Activated T-cell treated with anti-CD3 and anti-CD28 coated beads for 48 hours (primary cell): ENCODE data around the gene FAT1.

Experiments used
- DNase-seq: peaks from one replicate; pipeline ENCODE4 v3.0.0-alpha.2; 2020; ENCODE audit warnings: low read depth

The FAT1 gene

DNA sequence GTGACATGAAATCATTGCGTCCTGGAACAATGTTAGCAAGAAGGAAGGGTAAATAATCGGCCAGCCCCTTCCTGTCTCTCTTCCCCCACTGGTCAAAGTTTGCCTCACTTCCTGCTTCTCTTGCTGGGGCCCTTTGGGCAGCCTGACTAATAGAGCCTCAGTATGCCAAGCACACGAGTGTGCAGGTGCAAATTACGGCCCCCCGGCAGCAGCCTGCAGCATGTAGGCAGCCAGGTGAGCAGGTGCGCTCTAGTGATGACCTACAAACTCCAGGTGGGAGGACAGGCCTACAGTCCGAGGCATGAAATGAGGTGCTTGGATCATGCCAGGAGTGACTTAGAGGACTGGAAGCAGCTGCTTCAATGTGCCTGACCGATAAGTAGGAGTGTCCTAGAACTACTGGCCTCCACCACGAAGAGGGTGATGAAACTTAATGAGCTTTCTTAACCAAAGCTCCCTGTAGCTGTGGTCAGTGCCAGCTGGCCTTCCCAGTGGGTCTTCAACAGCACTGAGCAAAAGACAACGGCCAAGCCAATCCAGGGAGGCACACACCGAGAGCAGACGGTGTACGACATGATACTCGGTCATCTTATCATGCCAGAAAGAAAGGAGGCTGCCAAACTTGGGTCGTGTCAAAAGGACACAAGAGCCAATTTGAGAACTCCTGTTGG, 26.1 kb upstream of the FAT1 start:
- DNase-seq, result no peak

- no peak for DNase-seq
These were observed 22.9 kb upstream of the FAT1 start for GRCh38 chr4:186746581-186746980.

GRCh38 chr4:186743261-186743660, 19.6 kb upstream of the FAT1 start:
- no peak for DNase-seq

GRCh38 chr4:186740822-186741221, 17.2 kb upstream of the FAT1 start:
- DNase-seq, result no peak

DNA sequence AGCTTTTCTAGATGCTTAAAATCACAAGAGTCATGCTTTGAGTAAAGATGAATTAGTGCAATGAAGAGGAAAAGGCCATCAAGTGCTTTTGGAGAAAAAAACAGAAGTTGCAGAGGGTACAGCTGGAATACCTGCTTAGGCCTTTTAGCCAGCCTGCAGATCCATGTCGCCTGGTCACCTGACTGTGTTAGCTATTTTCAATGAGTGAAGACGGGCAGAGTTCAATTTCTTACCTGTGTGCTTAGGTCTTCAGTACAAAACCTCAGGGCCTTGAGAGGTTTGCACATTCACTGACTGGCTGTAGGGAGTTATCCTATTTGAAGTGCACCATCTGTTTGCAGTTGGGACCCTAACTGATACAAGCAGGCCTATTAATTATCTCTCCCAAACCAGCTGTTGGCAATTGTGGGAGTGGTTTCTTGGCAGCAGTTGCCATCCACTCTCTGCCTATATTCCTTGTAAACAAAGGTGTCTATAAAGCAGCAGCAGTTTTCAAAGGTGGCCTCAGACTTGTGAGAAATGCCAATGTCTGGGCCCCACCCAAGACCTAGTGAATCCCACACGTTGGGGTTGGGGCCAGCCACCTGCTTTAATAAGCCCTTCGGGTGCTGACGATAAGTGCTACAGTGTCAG, 16.3 kb upstream of the FAT1 start:
- no peak for DNase-seq

DNA sequence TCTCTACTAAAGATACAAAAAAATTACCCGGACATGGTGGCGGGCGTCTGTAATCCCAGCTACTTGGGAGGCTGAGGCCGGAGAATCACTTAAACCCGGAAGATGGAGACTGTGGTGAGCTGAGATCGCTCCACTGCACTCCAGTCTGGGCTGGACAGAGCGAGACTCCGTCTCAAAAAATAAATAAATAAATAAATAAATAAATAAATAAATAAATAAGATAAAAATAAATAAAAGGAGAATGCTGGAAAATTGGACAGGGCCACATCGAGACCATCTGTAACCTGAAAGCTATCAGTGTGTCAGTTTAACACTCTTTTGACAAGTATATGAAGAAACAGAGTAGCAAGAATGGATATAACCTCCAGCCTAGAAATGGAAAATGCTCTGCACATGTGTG, 15.7 kb upstream of the FAT1 start:
- DNase-seq, result no peak

DNA sequence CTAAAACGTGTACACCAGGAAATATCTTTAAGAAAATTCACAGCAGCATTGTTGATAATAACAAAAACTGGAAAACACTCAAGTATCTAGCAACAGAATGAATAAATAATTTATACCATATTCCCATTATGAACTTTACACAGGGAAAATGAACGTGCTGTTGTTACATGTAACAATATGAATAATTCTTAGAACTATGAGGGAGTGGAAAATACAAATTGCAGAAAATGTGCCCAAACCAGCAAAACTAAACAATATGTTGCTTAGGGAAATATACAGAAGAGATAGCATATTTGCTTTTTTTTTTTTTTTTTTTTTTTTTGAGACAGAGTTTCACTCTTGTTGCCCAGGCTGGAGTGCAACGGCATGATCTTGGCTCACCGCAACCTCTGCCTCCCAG, 14.8 kb upstream of the FAT1 start:
- no peak for DNase-seq

GRCh38 chr4:186737427-186737826, 13.8 kb upstream of the FAT1 start:
- no peak for DNase-seq

DNA sequence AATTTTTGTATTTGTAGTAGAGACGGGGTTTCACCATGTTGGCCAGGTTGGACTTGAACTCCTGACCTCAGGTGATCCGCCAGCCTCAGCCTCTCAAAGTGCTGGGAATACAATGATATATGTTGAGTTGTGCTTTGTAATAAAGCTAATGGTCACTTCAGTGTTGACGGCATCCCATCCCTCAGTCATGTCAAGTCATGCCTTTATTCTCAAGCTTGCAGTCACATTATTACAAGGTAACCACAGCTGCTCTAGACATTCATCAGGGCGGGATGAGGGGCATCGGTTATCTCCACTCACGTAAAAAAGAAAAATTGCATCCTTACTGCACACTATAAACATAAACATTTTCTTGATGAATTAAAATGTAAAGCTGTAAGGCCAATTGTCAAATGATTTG, 12.8 kb upstream of the FAT1 start:
- DNase-seq, result no peak

DNA sequence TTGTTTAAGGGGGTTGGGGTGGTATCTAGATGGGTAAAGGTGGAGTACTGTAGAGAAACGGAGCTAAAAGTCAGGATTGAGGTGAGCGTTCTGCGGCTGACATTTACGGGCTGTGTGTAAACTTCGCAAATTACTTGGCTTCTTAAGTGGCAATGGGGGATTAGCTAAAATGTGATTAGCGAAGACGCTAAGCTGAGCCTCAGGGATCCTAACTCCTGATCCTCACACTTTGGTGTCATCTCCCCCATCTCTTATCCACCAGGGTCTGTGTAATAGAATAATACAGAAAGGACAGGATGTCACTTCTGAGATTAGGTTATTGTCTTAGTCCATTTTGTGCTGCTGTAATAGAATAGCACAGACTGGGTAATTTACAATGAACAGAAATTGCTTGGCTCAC, 10.6 kb upstream of the FAT1 start:
- no peak for DNase-seq

DNA sequence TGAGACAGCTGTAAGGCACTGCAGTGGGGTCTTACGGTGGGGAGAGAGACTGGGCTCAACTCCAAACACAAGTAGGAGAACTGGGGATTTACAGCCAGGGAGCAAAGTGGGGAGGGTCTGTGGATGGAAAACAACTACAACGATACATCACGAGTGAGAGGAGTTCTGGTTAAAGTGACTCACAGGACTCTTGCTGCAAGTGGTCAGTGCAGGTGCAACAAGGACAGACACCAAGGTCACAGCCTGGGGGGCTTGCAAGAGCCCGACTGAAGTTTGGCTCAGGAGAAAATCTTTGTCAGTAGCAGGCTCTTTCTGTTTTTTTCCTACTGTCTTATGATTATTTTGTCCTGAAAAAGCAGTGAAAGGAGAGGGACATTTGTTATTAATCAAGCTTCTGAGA, 10.1 kb upstream of the FAT1 start:
- DNase-seq, result no peak

- DNase-seq, result no peak
These were observed 7.0 kb upstream of the FAT1 start for GRCh38 chr4:186730621-186731020.

DNA sequence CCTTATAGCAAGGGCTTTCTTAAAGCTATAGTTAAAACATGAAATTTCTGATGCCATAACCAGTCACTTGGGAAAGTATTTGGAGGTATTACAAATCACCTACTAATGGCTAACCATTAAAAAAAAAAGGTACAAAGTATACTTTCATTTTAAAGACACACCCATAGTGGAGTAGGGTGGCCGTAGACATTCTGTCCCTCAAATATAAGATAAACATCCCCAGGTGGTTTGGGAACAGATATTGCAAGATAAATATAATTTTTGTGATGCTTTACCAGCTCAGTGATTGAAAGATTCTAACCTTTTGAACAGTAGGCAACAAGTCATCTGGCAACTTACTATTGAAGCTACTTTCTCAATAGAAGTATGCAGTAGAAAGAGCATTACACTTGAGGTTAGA, 6.2 kb upstream of the FAT1 start:
- no peak for DNase-seq

GRCh38 chr4:186728631-186729271, 5.1 kb upstream of the FAT1 start:
- no peak for DNase-seq

DNA sequence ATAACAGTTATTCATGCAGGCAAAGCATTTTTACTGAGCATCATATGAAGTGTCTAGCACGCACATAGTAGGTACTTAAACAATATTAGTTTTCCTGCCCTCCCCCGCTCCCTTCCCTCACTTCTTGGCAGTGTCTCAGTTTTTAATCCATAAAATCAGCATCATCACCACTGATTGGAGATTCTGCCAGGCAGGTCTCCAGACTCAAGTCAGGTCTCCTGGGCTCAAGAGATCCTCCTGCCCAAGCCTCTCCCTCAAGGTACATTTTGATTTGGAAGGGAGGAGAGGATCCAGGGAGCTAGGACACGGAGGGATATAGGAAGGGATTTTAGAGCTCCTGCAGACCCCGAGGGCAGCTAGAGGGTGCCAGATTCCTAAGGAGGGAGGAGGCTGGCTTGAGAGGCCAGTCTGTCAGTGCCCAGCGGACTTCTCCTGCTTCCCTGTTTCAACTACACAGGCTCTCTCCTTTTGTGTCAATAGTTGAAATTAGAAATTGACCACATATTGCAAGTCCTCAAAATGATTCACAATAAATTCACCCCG, 4.4 kb upstream of the FAT1 start:
- DNase-seq, result no peak

DNA sequence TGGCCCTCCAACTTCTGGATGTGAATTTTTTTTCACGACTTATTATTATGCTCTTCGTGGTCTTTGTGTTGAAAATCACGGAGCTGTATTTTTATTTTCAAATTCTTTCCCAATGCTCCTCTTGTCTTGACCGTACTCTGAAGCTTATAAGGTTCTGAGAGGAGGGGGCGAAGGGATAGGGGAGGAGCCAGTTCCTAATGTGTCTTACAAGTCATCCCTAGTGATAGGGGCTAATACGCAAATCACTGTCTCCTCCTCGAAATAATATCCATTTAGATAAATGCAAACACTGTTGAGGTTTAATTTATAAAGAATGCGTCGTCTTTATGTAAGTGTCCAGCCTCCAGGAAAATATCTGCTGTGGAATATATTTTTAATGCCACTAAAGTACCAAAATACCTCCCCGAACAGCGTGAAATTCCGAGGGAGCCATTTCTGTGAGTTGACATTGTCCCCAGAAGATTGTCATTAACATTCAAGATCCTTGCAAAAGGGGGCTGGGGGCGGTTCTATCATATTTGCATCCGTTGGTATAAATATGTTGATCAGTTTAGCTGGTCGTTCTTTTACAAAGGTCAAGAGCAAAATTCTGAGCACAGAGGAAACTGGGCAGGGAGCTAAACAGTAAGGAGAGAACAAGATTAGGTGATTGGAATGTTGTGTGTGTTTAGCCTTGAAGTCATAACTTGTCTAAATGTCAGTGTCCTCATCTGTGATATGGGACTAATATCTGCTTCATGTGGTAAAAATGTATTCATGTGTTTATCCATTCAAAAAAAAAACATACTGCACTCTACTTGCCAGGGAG, 3.7 kb upstream of the FAT1 start:
- DNase-seq, result no peak

DNA sequence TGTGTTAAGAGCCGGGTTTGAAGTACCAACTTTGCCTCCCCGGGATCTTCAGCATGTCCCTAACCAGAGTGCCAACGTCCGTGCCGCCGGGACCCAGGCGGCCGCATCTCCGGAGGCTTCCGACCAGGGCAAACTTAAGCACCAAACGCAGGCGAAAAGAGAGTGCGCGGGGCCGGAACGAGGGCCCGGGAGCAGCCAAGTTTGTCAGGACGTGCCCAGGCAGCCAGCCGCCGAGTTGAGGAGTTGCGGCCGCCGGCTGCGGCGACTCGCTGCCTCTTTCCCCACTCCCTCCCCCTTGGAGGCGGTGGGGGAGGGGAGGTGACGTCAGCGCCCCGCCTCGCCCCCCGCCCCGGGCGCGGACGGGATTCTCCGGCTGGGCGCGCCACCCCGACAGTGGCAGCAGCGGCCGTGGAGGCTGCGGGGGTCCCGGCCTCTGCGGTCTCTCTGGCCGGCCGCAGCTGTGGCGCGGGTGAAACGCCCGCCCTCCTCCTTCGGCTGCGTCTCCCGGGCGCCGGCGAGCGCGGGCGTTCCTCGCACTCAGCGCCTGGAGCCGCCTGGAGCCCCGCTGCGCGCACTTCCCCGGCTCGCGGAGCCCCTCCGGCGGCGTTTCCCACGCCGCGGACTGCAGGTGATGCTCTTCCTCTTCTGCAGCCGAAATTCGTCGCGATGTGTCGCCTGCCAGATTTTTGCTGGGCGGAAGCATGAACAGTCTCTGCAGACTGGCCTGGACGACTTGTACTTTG, 2.9 kb upstream of the FAT1 start:
- DNase-seq, result no peak

DNA sequence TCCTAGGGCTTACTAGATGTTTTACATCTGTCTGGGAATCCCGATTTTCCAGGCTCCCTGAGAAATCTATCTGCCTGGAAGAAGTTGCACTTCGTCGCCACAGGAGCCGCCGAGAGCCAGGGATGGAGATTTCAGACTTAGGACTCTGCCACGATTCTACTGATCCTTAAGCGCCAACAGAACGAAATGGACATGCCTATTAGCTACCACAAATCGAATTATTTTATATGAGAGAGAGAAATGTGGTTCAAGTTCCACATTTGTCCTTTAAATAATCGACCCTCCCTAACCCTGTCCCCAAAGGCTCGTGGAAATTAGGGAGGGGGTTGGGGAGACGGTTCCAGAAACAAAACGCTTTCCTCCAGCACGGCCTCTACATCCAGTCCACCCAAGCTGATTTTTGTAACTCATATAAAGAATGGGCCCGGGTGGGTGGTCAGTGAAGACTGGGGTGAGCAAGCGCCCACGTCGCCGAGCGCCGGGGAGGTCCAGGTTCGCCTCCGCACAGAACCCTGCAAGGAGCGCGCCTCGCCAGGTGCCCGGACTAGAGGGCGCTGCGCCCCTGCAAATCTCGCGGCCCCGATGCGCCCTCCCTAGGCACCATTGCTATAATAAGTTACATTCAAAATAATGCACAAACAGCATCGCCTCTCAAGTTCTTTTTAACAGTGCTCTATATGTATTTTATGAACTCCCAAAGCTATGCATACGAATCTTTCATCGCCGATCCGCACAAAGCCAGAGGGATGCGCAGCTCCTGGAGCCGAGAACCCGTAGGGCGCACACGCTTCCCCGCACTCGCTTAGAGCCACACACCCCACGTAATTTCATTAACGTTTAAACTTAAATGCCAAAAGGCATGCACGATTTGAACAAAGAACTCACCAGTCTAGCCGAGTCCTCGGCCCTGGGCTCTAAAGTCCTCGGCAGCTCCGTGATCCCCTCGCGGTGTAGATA, 2.1 kb upstream of the FAT1 start:
- no peak for DNase-seq

DNA sequence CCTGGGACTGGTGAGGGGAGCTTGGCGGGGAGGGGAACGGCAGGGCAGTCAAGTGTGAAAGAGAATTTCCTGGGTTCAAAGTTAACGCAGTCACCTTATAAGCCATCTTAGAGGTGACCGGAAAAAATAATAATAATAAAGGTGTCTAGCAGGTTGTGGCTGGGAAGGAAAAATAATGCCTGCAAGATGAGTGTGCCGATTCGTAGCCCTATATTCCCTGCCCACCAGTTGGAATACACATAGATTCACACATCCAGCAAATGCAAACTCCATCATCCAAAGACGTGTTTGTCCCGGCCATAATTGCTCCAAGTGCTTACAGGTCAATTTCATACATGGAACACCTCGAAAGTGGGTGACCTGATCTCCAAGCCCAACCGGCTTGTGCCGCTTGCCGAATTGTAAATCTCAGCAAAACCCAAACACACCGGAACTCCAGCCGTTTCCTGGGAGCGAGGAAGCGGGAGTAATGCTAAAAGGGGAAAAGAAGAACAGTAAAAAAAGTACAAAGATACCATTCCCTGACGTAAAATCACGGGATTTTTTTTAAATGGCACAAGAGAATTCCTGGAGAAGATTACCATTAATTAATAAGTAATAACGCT, 1.3 kb upstream of the FAT1 start:
- no peak for DNase-seq
